Metanephros (tissue), 1 donor: ENCODE data around the gene APH1B. TPM values are rescaled to one million over a fixed set of nuclear protein-coding genes. Genes with fewer than 3 reads are reported as not detected.

Experiments
- total RNA-seq: library from RNA; depleted of rRNA; stranded (reverse); fragments of >200 nt; gene quantifications from one replicate; pipeline ENCODE4 v1.2.3, GENCODE V29; 2014

The APH1B gene
- 18.2 TPM for total RNA-seq

GRCh38 chr15:63277038-63277892 is at the start of gene APH1B:
Gene APH1B (plus strand): TSS chr15:63277605. CDS start chr15:63277624, 19 bp downstream.

Other genes with a start within 250 kb of the APH1B start
- gene TPM1, start 234.9 kb upstream of the APH1B start, total RNA-seq = 561 TPM
- gene LACTB, start 155.7 kb upstream of the APH1B start, total RNA-seq = 11.8 TPM
- 41.8 TPM for gene RPS27L, start 120.1 kb upstream of the APH1B start, total RNA-seq
- gene RAB8B, start 88.0 kb upstream of the APH1B start, total RNA-seq = 29.0 TPM
- gene CA12, start 104.2 kb downstream of the APH1B start, total RNA-seq = 178 TPM
- gene USP3, start 227.0 kb downstream of the APH1B start, total RNA-seq = 83.1 TPM